ENCODE data around the gene PMFBP1. TPM values are rescaled to one million over a fixed set of nuclear protein-coding genes. Genes with fewer than 3 reads are reported as not detected.
A peak's percentile ranks its signal among the peaks of the same experiment; 100 is the strongest.

The PMFBP1 gene
- under 0.01 and 0.32 TPM in 2 replicates for total RNA-seq

- no peak within 1 kb of the TSS for H3K4me3 ChIP-seq (ENCODE audit: low read depth, low read length)
- DNase-seq (ENCODE audit: low read depth): peak; percentile 52
- no peak for TF ChIP-seq CTCF (IDR thresholded peaks at IDR 0.05; ENCODE audit: insufficient read depth, low read depth, low read length)
Observed at GRCh38 chr16:72172105-72173034, at the start of gene PMFBP1. TSS of gene PMFBP1 (minus strand) at chr16:72172155. CDS start at chr16:72171208, 947 bp downstream.

GRCh38 chr16:72221630-72222024 lies 49.7 kb upstream of the PMFBP1 start:
- no peak for TF ChIP-seq CTCF (IDR thresholded peaks at IDR 0.05; ENCODE audit: insufficient read depth, low read depth, low read length)
- DNase-seq (ENCODE audit: low read depth): no peak
- no peak overlapping the region for H3K4me3 ChIP-seq (ENCODE audit: low read depth, low read length)

GRCh38 chr16:72220875-72221629 lies 49.1 kb upstream of the PMFBP1 start:
- TF ChIP-seq CTCF (IDR thresholded peaks at IDR 0.05; ENCODE audit: insufficient read depth, low read depth, low read length): no peak
- H3K4me3 ChIP-seq (ENCODE audit: low read depth, low read length): no peak overlapping the region
- DNase-seq (ENCODE audit: low read depth): no peak

GRCh38 chr16:72219282-72219681 lies 47.3 kb upstream of the PMFBP1 start:
- no peak for DNase-seq (ENCODE audit: low read depth)
- TF ChIP-seq CTCF (IDR thresholded peaks at IDR 0.05; ENCODE audit: insufficient read depth, low read depth, low read length): no peak
- H3K4me3 ChIP-seq (ENCODE audit: low read depth, low read length): no peak overlapping the region

GRCh38 chr16:72216767-72217166 lies 44.8 kb upstream of the PMFBP1 start:
- no peak for DNase-seq (ENCODE audit: low read depth)
- no peak overlapping the region for H3K4me3 ChIP-seq (ENCODE audit: low read depth, low read length)
- TF ChIP-seq CTCF (IDR thresholded peaks at IDR 0.05; ENCODE audit: insufficient read depth, low read depth, low read length): no peak

GRCh38 chr16:72214821-72215220 lies 42.9 kb upstream of the PMFBP1 start:
- no peak for DNase-seq (ENCODE audit: low read depth)
- TF ChIP-seq CTCF (IDR thresholded peaks at IDR 0.05; ENCODE audit: insufficient read depth, low read depth, low read length): no peak
- H3K4me3 ChIP-seq (ENCODE audit: low read depth, low read length): no peak overlapping the region
